ENCODE results near the gene CYP2C18. TPM values are rescaled to one million over a fixed set of nuclear protein-coding genes. Genes with fewer than 3 reads are reported as not detected.
"Not testable (repeated sequence)": the region's sequence is repeated elsewhere in the genome, so short reads cannot be mapped to it uniquely, and the experiment has no call there.

Gene CYP2C18
- total RNA-seq, result not detected
- long read RNA-seq, result 0 reads

DNA sequence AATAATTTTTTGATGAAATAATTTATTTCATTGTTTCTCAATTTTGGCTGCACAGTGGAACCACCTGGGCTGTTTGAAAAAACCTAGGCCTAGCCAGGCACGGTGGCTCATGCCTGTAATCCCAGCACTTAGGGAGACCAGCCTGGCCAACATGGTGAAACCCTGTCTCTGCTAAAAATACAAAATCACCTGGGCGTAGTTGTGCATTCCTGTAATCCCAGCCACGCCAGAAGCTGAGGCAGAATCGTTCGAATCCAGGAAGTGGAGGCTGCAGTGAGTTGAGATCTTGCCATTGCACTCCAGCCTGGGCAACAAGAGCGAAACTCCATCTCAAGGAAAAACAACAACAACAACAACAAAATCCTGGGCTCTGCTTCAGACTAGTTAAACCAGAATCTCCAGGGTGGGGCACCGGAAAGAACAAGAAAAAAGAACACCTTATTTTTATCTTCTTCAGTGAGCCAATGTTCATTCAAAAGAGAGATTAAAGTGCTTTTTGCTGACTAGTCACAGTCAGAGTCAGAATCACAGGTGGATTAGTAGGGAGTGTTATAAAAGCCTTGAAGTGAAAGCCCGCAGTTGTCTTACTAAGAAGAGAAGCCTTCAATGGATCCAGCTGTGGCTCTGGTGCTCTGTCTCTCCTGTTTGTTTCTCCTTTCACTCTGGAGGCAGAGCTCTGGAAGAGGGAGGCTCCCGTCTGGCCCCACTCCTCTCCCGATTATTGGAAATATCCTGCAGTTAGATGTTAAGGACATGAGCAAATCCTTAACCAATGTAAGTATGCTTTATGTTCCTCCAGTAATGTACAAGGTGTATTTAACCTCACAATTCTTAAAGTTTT lies at the start of gene CYP2C18:
Gene CYP2C18, plus strand, starts transcription at position 516 of the 841 bp plus-strand sequence. Its CDS starts 91 bp downstream, at position 607.
- intact Hi-C loops (cut with DNase I), result no loop called here
- DNase-seq (ENCODE audit: low spot score), result no peak

DNA sequence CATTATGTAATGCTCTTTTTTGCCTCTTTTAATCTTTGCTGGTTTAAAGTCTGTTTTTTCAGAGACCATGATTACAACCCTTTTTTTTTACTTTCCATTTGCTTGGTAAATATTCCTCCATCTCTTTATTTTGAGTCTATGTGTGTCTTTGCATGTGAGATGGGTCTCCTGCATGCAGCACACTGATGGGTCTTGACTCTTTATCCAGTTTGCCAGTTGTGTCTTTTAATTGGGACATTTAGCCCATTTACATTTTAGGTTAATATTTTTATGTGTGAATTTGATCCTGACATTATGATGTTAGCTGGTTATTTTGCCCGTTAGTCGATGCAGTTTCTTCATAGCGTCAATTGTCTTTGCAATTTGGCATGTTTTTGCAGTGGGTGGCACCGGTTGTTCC lies 45.4 kb upstream of the CYP2C18 start:
- intact Hi-C loops (cut with DNase I); DNase-seq (ENCODE audit: low spot score): not testable (repeated sequence)

DNA sequence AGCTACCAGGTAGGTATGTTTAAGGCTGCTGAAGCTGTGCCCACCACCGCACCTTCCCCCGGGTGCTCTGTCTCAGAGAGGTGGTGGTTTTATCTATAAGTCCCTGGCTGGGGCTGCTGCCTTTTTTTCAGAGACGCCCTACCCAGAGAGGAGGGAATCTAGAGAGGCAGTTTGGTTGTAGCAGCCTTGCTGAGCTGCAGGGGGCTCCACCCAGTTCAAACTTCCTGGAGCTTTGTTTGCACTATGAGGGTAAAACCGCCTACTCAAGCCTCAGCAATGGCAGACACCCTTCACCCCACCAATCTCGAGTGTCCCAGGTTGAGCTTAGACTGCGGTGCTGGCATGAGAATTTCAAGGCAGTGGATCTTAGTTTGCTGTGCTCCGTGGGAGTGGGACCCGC lies 43.6 kb upstream of the CYP2C18 start:
- intact Hi-C loops (cut with DNase I), result no loop called here
- no peak for DNase-seq (ENCODE audit: low spot score)

DNA sequence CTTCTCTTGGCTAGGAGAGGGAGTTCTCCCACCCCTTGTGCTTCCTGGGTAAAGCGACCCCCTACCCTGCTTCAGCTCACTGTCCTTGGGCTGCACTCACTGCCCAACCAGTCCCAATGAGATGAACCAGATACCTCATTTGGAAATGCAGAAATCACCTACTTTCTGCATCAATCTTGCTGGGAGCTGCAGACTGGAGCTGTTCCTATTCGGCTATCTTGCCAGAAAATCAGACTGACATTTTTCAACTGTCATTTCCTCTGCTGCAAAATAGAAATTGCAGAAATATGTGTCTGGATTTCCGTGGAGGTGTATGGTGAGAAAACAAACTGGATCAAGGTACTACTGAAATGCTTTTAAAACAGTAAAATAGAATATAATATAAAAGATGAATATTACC lies 43.0 kb upstream of the CYP2C18 start:
- intact Hi-C loops (cut with DNase I), result no loop called here
- no peak for DNase-seq (ENCODE audit: low spot score)

DNA sequence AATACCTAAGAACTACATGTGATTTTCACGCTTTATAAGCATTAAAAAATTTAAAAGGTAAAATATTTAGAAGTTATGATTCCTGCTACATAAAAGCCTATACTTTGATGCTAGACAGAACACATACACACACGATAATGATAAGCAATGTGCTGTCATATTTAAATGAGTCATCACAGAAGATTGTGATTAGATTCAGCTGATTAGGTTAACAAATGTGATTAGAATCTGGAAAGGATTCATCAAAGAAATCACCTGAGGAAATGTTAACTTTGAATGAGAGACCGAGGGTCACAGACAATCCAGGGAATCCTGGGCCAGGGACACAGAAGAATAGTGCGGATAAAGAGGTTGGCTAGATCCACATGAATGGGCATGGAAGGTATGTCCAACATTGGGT lies 42.0 kb upstream of the CYP2C18 start:
- intact Hi-C loops (cut with DNase I), result no loop called here
- no peak for DNase-seq (ENCODE audit: low spot score)

DNA sequence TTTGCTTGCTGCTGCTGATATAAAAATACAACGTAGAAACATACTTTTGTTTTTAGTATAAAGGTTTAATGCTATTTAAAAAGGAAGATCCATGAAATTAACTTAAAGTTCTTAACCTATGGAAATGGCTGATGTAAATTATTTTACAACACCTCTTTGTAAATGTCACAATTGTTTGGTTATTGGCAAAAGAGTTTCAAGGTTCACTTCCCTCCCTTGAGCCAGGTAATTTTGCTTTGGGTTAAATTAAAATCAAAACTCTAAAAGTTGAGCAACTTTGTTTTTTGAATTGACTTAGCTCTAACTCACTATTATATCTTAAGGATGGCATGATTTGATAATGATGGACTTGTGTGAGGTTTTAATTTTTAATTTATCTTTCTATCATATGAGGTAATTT lies 39.2 kb upstream of the CYP2C18 start:
- no peak for DNase-seq (ENCODE audit: low spot score)
- intact Hi-C loops (cut with DNase I), result no loop called here

DNA sequence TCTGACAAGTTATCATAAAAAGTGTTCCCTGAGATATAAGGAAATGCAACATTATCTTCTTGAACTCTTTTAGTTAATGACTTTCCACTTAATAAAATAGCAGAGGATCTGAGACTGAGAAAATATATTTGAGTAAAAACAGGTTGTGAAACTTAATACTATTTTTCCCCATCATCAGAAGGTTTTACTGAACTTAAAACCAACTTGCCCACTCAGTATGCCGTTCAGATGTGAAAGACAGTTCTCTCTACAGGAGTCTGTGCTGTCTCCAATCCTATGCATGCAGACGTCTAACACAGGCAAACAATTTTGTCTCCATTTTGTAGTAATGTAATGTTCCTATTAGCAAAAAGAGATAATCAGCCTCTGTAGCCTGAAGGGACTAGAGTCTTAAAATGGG lies 38.2 kb upstream of the CYP2C18 start:
- intact Hi-C loops (cut with DNase I), result no loop called here
- DNase-seq (ENCODE audit: low spot score), result no peak

DNA sequence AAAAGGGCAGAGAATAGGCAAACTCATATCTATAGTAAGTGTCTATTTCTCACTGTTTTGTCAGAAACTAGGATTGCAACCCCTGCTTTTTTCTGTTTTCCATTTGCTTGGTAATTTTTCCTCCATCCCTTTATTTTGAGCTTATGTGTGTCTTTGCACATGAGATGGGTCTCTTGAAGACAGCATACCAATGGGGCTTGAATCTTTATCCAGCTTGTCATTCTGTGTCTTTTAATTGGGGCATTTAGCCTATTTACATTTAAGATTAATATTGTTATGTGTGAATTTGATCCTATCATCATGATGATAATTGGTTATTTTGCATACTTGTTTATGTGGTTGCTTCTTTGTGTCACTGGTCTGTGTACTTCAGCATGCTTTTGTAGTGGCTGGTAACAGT lies 28.3 kb upstream of the CYP2C18 start:
- DNase-seq (ENCODE audit: low spot score); intact Hi-C loops (cut with DNase I): not testable (repeated sequence)

DNA sequence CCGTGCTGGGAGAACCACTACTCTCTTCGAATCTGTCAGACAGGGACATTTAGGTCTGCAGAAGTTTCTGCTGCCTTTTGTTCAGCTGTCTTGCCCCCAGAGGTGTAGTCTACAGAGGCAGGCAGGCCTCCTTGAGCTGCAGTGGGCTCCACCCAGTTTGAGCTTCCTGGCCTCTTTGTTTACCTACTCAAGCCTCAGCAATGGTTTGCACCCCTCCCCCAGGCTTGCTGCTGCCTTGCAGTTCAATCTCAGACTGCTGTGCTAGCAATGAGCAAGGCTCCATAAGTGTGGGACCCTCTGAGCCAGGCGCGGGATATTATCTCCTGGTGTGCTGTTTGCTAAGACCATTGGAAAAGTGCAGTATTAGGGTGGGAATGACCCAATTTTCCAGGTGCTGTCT lies 20.5 kb upstream of the CYP2C18 start:
- intact Hi-C loops (cut with DNase I); DNase-seq (ENCODE audit: low spot score): not testable (repeated sequence)

DNA sequence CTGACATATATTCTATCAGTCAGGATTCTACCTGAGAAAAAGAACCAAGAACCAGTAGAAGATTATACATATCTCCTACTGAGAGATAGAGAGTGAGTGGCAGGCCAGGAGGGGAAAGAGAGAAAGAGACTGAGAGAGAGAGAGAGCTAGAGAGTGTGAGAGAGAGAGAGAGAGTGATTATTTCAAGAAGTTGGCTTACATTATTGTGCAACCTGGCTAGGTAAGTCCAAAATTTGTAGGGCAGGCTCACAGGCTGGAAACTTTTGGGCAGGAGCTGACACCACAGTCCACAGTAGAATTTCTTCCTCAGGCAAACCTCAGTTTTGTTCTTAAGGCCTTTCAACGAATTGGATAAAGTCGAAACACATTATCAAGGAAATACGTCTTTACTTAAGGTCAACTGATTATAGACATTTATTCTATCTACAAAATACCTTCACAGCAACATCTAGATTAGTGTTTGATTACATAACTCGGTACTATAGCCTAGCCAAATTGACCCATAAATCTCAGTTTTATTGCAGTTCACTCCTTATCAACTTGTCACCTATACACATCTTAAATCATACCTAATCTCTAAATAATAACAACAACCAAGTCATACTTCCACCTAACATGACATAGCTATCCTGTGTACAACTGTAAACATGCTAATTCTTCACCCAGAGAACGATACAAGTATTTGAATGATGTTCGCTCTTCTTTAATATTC lies 17.0 kb upstream of the CYP2C18 start:
- intact Hi-C loops (cut with DNase I), result no loop called here
- no peak for DNase-seq (ENCODE audit: low spot score)

DNA sequence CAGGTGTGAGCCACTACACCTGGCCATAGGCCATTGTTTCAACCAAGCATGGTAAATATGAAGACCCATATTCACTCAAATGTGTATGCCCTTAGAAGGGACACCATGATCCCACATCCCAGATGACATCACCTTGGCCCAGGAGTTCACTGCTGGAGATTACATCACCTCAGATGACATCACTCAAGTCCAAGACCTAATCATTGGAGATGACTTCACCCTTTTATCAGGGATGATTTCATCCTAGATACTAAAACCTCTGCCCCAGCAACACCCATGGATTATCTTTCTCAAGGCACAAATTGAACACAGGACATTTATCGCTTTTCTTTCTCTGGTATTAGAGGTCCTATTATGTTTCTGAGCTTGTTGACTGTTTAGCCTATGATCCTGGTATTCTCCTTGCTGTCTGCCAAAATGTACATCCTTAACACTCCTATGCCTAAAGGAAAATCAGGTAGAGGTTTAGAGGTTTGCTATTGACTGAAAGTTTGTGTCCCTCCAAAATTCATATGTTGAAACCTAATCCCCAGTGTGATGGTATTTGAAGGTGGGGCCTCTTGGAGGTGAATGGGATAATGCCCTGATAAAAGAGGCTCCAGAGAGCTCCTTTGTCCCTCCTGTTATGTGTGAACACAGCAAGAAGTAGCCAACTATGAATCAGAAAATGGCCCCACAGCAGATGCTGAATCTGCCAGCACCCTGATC lies 9.8 kb upstream of the CYP2C18 start:
- DNase-seq (ENCODE audit: low spot score), result no peak
- intact Hi-C loops (cut with DNase I), result no loop called here

DNA sequence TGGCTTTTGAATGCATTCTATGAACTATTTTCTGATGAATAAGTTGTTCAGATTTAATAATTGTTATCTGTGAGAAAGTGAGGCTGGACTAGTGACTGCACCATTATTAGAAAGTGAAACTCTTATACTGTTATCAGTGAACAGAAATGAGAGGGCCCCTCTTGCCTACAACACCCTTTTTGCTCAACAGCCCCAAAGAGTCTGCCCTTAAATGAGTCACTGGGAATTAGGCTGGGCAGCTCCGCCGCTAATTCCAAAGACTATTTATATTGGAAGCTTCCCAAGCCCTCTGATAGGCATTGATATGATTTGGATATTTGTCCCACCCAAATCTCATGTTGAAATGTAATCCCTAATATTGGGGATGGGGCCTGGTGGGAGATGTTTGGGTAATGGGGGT lies 7.0 kb upstream of the CYP2C18 start:
- intact Hi-C loops (cut with DNase I), result no loop called here
- DNase-seq (ENCODE audit: low spot score), result no peak

DNA sequence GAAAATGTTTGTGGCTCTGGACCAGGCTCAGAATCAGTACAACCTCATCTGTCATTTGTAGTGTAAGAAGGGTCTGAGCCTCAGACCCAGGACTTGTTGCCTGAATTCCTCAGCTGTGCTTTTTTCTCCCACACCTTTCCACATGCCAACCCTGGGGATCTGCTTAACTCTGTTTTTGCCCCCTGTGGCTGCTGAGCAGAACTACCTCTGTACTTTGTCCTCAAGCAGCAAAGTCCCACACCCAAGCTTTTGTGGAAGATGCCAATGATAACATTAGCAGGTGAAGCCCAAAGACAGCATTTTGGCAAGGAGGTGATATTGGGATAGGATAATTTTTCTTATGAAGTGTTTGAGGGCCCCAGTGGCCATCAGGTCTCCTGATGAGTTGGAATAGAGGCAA lies 5.8 kb upstream of the CYP2C18 start:
- intact Hi-C loops (cut with DNase I), result no loop called here
- no peak for DNase-seq (ENCODE audit: low spot score)

DNA sequence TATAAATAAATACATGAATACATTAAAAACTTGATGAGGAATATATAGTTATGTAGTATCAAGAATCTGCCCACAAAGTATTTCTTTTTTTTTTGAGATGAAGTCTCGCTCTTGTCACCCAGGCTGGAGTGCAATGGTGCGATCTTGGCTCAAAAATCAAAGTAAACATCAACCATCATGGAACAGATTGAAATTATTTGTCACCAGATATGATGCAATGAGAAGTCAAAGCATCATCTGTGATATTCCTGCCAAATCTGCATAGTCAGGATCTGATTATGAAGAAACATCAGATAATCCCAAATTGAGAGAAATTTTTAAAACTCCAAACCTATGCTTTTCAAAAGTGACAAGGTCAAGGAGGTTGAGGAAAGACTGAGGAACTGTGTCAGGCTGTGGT lies 5.1 kb upstream of the CYP2C18 start:
- intact Hi-C loops (cut with DNase I), result no loop called here

DNA sequence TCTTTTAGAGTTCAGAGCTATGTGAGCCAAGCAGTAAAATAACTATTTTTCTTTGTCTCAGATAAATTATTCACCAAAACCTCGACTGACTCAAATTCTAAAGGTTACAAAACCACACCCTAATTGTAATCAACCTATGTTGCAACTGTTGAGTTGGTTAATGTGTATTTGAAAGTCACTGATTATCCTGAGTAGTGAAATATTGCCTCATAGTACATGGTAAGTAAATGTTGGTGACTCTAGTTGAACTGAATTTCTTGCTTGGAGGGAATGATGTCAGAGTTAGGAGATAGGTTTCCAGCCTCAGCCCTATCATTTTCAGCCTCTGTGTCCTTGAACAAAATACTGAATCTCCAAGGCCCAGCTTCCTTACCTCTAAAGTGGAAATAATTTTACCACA lies 3.0 kb upstream of the CYP2C18 start:
- intact Hi-C loops (cut with DNase I), result no loop called here
- no peak for DNase-seq (ENCODE audit: low spot score)

More for the DNA sequence above, 5.1 kb upstream of the CYP2C18 start:
- no peak for DNase-seq (ENCODE audit: low spot score)

DNA sequence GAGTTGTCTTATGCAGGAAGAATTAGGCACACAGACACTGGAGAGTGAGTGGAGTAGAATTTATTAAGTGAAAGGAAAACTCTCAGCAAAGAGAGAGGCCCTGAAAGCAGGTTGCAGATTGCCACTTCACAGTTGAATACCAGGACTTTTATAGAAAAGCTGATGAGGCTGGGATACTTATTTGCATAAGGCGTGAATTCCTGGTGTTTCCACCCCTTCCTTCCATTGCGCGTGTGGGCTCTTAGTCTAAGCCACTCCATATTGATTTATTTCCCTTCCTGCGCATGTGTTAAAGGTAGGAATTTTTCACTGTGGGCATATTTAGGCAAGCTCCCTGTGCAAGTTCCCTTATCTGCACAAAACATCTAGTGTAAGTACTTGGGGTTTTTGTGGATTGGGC lies 893 bp upstream of the CYP2C18 start:
- intact Hi-C loops (cut with DNase I); DNase-seq (ENCODE audit: low spot score): not testable (repeated sequence)

DNA sequence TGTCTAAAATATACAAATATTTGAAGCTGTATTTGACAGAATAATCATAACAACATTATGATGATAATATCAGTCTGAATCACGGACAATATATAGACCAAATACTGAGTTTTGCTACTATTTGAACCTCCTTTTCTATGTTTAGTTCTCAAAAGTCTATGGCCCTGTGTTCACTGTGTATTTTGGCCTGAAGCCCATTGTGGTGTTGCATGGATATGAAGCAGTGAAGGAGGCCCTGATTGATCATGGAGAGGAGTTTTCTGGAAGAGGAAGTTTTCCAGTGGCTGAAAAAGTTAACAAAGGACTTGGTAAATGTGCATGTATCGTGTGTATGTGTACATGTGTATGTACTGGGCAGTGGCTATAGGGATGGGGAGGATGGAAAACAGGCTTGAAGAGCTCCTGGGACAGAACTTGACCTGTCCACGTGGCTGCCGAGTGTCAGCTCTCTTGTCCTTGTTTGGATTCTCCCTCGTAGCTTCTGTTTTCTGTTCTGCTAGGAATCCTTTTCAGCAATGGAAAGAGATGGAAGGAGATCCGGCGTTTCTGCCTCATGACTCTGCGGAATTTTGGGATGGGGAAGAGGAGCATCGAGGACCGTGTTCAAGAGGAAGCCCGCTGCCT lies 4.2 kb downstream of the CYP2C18 start:
- DNase-seq (ENCODE audit: low spot score), result no peak
- intact Hi-C loops (cut with DNase I), result no loop called here

DNA sequence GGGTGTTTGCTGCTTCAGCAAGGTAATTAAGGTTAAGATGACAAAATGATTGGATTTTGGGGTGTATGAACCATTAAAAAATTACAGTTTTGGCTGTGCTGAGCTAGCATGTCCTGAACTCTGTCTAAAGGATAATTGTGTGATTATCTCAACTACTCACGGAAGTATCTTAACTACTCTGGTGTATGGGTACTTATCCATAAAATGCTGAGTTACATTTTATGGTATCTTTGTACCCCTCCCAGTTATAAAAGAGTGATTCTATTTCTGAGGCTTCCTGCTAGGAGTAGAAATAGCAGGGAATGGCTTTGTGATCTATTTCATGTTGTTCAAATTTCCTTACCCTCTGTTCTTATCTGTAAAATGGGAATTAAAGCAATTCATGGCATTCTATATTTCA lies 22.6 kb downstream of the CYP2C18 start:
- intact Hi-C loops (cut with DNase I), result no loop called here
- DNase-seq (ENCODE audit: low spot score), result no peak

DNA sequence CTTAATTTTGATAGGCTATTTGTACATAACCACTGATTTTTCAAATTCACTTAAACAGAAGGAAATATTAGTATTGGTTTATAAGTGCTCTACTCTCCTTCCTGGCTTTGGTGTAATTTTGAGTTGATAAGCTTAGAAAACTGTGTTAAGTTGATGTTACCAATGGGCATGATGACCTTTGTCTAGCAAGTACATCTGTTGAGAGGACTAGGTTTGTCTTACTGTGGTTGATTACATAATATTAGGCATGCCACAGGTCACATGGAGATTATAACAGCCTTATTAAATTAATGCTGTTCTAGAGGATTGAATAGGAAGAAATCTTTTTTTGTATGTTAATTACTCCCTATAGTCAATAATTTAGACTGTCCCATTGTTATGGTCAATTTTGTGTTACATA lies 27.0 kb downstream of the CYP2C18 start:
- no peak for DNase-seq (ENCODE audit: low spot score)
- intact Hi-C loops (cut with DNase I), result no loop called here

DNA sequence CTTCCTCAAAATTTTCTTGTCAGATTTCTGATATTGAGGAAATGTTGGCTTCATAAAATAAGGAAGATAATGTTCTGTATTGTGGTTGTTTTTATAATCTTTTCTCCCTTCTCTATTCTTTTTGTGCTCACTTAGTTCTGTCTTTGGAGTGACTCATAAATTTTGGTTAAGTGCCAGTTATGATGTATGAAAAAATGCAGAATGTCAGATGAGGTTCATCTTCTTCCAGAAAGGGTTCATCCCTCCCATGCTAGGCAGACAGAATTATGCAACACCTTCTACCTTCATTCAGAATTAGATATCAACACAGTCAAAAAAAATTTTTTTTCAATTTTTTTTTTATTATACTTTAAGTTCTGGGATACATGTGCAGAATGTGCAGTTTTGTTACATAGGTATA lies 42.3 kb downstream of the CYP2C18 start:
- no peak for DNase-seq (ENCODE audit: low spot score)
- intact Hi-C loops (cut with DNase I), result no loop called here

Measured in cardiac septum (tissue), 1 donor.